NB4 (cell line): ENCODE data around the gene RAI1.

Experiments
- CTCF ChIP-seq: IDR thresholded peaks from one replicate; pipeline ENCODE4 v1.5.1; 2012; ENCODE audit warnings: low read depth, low read length
- POLR2A ChIP-seq: IDR thresholded peaks from 2 replicates; pipeline ENCODE4 v1.6.1; 2011; ENCODE audit warnings: mild to moderate bottlenecking; ENCODE audit not compliant: insufficient read length; ENCODE audit errors: extremely low read depth

- TF ChIP-seq POLR2A: no peak
- no peak for TF ChIP-seq CTCF
Observed at GRCh38 chr17:17816831-17817551, 135.7 kb downstream of the RAI1 start.
